GM10266 (cell line): ENCODE data around the gene CRIP3.

Source experiments
- DNase-seq: peaks from one replicate; pipeline ENCODE4 v3.0.0; 2012; ENCODE audit errors: extremely low spot score
- TF ChIP-seq, protein P1 (sequence below): IDR thresholded peaks from 2 replicates; pipeline ENCODE4 v1.5.1; 2012; ENCODE audit warnings: mild to moderate bottlenecking, low read depth; ENCODE audit not compliant: control insufficient read depth, insufficient read depth; ENCODE audit errors: missing control alignments

The CRIP3 gene

DNA sequence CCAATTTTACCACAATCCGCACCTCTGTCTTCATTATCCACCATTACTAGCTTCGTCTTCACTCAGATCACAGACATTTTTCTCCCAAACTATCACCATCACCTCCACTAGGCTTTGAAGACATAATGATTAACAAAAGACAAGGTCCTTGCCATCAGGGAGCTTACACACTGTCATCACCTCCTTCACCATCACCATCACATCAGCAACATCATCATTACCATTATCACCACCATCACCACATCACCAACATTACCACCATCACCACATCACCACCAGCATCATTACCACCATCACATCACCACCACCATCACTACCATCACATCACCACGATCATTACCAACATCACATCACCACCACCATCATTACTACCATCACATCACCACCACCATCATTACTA, 14.9 kb downstream of the CRIP3 start:
- TF ChIP-seq, protein P1, sequence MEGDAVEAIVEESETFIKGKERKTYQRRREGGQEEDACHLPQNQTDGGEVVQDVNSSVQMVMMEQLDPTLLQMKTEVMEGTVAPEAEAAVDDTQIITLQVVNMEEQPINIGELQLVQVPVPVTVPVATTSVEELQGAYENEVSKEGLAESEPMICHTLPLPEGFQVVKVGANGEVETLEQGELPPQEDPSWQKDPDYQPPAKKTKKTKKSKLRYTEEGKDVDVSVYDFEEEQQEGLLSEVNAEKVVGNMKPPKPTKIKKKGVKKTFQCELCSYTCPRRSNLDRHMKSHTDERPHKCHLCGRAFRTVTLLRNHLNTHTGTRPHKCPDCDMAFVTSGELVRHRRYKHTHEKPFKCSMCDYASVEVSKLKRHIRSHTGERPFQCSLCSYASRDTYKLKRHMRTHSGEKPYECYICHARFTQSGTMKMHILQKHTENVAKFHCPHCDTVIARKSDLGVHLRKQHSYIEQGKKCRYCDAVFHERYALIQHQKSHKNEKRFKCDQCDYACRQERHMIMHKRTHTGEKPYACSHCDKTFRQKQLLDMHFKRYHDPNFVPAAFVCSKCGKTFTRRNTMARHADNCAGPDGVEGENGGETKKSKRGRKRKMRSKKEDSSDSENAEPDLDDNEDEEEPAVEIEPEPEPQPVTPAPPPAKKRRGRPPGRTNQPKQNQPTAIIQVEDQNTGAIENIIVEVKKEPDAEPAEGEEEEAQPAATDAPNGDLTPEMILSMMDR, result no peak
- DNase-seq, result no peak

DNA sequence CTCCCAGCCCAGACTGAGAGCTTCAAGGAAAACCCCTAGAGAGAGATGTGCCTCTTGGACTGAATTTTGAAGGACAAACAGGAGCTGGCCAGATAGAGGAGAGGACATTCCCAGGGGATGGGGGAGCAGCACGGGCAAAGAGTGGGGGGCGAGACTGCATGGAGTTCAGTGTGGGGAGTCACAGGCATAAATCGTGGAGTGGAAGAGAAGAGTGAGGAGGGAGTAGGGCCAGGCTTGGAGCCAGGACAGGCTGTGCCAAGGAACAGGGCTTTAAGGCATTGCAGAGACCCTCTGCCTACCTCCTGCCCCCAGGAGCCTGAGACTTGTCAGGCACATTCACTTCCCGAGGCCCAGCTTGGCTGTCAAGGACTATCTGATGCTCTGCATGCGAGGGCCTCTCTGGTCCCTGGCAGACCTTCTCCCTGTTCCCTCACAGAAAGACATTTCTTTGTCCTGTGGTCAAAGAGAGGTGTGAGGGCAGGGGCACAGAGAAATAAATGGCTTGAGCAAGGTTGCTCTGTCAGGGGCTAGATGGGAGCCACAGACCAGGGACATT, 15.8 kb downstream of the CRIP3 start:
- DNase-seq, result no peak
- TF ChIP-seq, protein P1, result no peak

DNA sequence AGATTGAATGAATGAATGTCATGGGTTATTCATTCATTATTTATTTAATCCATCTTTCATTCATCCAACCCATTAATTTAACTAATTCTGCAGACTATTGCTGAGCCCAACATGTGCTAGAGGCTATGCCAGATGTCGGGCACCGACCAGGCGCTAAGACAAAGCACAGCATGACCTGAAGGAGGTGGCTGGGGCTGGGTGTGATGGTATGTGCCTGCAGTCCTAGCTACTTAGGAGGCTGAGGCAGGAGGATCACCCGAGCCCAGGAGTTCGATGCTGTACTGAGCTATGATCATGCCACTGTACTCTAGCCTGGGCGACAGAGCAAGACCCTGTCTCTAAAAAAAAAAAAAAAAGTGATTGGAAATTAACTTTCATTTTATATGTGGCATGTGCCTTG, 16.3 kb downstream of the CRIP3 start:
- no peak for DNase-seq
- TF ChIP-seq, protein P1, result no peak

DNA sequence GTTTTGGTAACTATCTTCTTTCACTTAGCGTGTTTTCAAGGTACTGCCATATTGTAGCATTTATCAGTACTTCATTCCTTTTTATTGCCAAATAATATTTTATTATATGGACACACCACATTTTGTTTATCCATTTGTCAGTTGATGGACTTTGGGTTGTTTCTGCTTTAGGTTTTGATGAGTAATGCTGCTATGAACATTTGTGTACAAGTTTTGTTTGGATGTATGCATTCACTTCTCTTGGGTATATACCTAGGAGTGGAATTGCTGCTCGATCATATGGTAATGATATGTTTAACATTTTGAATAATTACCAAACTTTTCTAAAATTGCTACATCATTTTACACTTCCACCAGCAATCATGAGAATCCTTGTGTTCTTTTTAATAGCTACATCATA, 16.9 kb downstream of the CRIP3 start:
- TF ChIP-seq, protein P1, result no peak

DNA sequence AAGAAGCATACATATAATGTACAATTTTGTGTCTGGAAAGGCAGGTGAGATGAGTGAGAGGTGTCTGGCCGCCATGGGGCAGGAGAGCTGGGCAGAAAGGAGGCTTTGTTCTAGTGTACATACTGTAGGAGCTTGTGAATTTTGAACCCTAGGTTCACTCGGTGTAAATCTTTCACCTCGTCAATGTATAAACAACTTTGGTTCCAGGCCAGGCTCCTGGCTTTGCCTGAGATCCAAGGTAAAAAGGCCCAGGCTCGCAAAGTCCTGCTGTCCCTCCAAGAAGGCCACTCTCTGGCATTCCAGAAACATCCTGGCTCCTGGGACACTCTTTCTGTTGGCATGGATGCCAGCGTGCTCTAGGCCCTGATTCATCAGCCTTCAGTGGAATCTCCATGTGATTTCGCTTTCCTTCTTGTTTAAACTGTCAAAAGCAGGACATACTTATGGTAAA, 17.7 kb downstream of the CRIP3 start:
- DNase-seq, result no peak
- TF ChIP-seq, protein P1, result no peak

More for the DNA sequence above, 16.9 kb downstream of the CRIP3 start:
- no peak for DNase-seq

DNA sequence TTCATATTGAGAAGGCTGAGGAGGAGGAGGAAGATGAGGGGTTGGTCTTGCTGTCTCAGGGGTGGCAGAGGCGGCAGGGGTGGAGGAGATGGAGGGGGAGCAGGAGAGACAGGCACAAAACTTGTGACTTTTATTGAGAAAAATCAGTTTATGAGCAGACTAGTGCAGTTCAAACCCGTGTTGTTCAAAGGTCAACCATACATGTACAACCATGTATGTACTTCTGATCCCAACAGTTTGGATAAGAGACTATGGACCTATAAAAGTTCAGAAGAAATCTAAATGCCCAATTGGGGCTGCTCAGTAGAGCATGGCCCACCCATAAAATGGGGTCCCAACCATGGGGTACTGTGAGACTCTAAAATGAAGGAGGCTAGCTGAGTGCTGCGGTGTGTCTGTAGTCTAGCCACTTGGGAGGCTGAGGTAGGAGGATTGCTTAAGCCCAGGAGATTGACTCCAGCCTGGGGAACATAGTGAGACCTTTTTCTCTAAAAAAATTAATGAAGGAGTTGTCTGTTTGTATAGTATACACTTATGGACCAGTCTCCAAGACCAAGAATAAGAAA, 18.2 kb downstream of the CRIP3 start:
- TF ChIP-seq, protein P1, result no peak

More for the DNA sequence above, 18.2 kb downstream of the CRIP3 start:
- no peak for DNase-seq
